Aorta (tissue), 5 donors: ENCODE data around the gene SLIT1. TPM values are rescaled to one million over a fixed set of nuclear protein-coding genes. Genes with fewer than 3 reads are reported as not detected.

ENCODE experiments used
- ATAC-seq: fragments of 200-7000 bp; cut with Tn5 transposase; one replicate; pipeline ENCODE4 v1.9.1; 2022; ENCODE audit warnings: moderate library complexity; ENCODE audit not compliant: low FRiP score
- DNase-seq, 2 donors: peaks; one replicate each; pipeline ENCODE4 v3.0.0-alpha.2; 2020
- H3K27ac ChIP-seq, 2 donors: one replicate each; pipeline ENCODE4 v1.5.1; 2013; ENCODE audit warnings: low read length in 2 of 2, mild to moderate bottlenecking in 2 of 2, moderate library complexity in 2 of 2, control low read depth in 1 of 2, inconsistent platforms in 1 of 2, low read depth in 1 of 2
- H3K27me3 ChIP-seq, 2 donors: one replicate each; pipeline ENCODE4 v1.6.1; 2013; ENCODE audit warnings: control low read depth in 1 of 2, low read length in 1 of 2, mild to moderate bottlenecking in 1 of 2, moderate library complexity in 1 of 2; ENCODE audit not compliant: insufficient read depth in 2 of 2, control insufficient read depth in 1 of 2
- H3K36me3 ChIP-seq, 2 donors: one replicate each; pipeline ENCODE4 v1.6.1; 2013; ENCODE audit warnings: control low read depth in 1 of 2, low read length in 1 of 2, mild to moderate bottlenecking in 1 of 2; ENCODE audit not compliant: insufficient read depth in 2 of 2, control insufficient read depth in 1 of 2
- H3K4me1 ChIP-seq, 2 donors: one replicate each; pipeline ENCODE4 v1.6.1; 2013; ENCODE audit warnings: low read length in 2 of 2, control low read depth in 1 of 2, mild to moderate bottlenecking in 1 of 2, moderate library complexity in 1 of 2; ENCODE audit not compliant: insufficient read depth in 2 of 2, control insufficient read depth in 1 of 2
- H3K4me3 ChIP-seq, 2 donors: one replicate each; pipeline ENCODE4 v1.5.1; 2013; ENCODE audit warnings: low read length in 2 of 2, control low read depth in 1 of 2, mild to moderate bottlenecking in 1 of 2
- H3K9me3 ChIP-seq: one replicate; pipeline ENCODE4 v1.6.1; 2013; ENCODE audit warnings: mild to moderate bottlenecking, low read length; ENCODE audit not compliant: control insufficient read depth
- WGBS, 2 donors: extraction: QIAGEN DNeasy Blood & Tissue Kit; methylation state at CpG; one replicate each; pipeline ENCODE4 v1.1.7; 2013; 5-methylcytosine and 5-hydroxymethylcytosine counted together
- intact Hi-C, 2 donors: fragments of 100-400 bp; cut with DNase I; formaldehyde crosslinking; loops; one replicate each; pipeline versions ENCODE4 v1.14.2 to v1.15.0; 2022
- polyA plus RNA-seq, 2 donors: library from polyadenylated mRNA; stranded (reverse); fragments of 200-250 nt; gene quantifications; one replicate each; pipeline ENCODE4 v1.2.3, GENCODE V29; 2013
- total RNA-seq, 2 donors: library from RNA; stranded (reverse); fragmentation: NEBNext Ultra II Directional; extraction: Animal tissue kit (Norgen Biotek cat#: 25700); gene quantifications; one replicate each; pipeline ENCODE4 v1.2.1, GENCODE V29; 2021
- donor health status: healthy with polysubstance abuse.
- donor health status: Bipolar disorder and iron deficiency.
- donor health status: DM: no; HTN: no; CAD: no.
- donor health status: DM: no; HTN: no; CAD: no.
- donor health status: DM: yes; HTN: yes; CAD: no.

Gene SLIT1
- total and polyA plus RNA-seq, 4 donors = 0.13 to 0.42 (median 0.22) TPM

DNA sequence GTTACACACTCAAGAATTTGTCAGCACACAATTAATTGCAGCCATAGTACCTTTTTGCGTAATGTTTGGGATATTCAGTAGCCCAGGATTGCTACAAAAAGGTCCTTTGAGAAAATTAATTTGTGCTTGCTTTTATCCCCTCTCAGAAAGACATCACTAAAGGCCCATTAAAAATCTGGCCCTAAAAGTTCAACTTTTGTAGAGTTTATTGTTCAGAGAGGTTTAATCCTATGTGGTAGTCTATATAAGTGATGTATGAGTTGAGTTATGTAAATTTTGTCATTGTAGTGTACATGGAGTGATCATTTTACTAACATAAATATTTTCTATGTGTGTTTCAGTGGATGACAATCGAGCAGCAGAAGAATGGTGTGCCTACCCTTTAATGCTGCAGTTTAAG, 227.7 kb downstream of the SLIT1 start:
- Histone ChIP-seq H3K27ac (no peak overlapping the region), H3K9me3 (no peaks in the 10 kb centered on the region), H3K4me3 (no peak overlapping the region), H3K36me3 (peaks cover 7 to 8% of the 10 kb centered on the region in 2 donors), H3K4me1 (no peaks in the 10 kb centered on the region), H3K27me3 (no peaks in the 10 kb centered on the region)
- DNase-seq = no peak
- intact Hi-C loops = no loop called here
- 92 to 96% methylated on average over 2 of the region's 2 CpGs for WGBS, 2 donors
- ATAC-seq = no peak

DNA sequence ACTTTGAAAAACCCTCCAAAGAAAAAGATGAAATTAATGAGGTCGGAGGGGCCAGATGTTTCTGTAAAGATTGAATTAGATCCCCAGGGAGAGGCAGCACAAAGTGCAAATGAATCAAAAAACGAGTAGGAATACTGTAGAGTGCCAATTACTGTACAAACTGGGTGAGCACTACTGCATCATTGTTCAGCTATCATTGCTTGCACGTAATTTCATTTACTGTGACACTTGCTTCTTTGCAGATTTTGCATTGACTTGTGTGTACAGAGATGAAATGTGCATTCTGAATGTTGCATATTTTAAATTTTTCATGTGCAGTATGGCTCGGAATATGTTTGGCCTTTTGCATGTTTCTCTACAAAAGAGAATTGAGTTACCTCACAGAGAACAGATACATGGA, 230.0 kb downstream of the SLIT1 start:
- intact Hi-C loops = no loop called here
- WGBS, 2 donors = 61 to 66% methylated on average over 4 of the region's 4 CpGs
- Histone ChIP-seq H3K4me1 (no peaks in the 10 kb centered on the region), H3K36me3 (peaks cover 7 to 8% of the 10 kb centered on the region in 2 donors), H3K27me3 (no peaks in the 10 kb centered on the region), H3K9me3 (no peaks in the 10 kb centered on the region), H3K4me3 (no peak overlapping the region), H3K27ac (no peak overlapping the region)
- DNase-seq = no peak
- ATAC-seq = no peak

DNA sequence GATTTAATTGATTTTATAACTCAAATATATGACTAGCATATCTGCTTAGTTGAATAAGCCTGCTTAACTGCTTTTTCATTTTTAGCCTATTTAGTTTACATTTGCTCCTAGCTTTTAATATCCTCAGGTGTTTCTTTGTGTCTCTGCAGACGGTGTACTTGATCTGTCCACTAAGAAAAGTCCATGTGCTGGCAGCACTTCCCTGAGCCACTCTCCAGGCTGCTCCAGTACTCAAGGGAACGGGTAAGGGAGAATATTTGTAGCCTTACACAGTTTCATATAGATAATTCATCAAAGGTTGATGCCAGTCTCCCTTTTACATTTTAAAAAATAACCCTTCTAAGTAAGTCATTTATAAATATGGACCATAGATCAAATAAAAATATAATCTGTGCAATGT, 233.8 kb downstream of the SLIT1 start:
- no peaks in the 10 kb centered on the region for H3K27me3 ChIP-seq
- no peak overlapping the region for H3K27ac ChIP-seq
- H3K36me3 ChIP-seq = peaks cover 7 to 8% of the 10 kb centered on the region in 2 donors
- DNase-seq (no peak), ATAC-seq (no peak)
- intact Hi-C loops = no loop called here
- H3K9me3 ChIP-seq = no peaks in the 10 kb centered on the region
- WGBS, 2 donors = 73 to 76% methylated on average over 2 of the region's 2 CpGs
- no peak overlapping the region for H3K4me3 ChIP-seq
- H3K4me1 ChIP-seq = no peaks in the 10 kb centered on the region

DNA sequence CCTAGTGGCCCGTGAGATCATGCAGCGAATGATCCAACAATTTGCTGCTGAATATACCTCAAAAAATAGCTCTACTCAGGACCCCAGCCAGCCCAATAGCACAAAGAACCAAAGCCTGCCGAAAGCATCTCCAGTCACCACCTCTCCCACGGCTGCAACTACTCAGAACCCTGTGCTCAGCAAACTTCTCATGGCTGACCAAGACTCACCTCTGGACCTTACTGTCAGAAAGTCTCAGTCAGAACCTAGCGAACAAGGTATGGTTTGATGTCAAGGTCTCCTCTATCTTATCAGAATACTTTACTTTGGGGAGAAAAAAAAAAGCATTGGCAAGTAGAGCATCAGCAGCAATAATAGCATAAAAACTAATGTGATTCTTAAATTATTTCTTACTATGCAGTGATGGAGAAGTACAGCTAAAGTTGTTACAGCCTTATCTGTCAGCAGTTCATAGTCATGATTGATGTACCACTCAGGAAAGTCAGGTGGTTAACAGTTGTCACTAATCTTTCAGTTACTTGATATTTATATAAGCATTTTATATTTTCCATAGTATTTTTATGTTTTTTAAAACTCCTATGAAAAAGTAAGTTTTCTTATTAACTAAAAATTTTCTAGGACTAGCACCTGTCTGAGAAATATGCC, 236.6 kb downstream of the SLIT1 start:
- 89 to 91% methylated on average over 5 of the region's 5 CpGs for WGBS, 2 donors
- DNase-seq (no peak), ATAC-seq (no peak)
- Histone ChIP-seq H3K4me3 (no peak overlapping the region), H3K4me1 (no peaks in the 10 kb centered on the region), H3K9me3 (no peaks in the 10 kb centered on the region), H3K27me3 (no peaks in the 10 kb centered on the region), H3K27ac (no peak overlapping the region), H3K36me3 (no peaks in the 10 kb centered on the region)
- intact Hi-C loops = no loop called here

Other genes with a start within 250 kb of the SLIT1 start
- gene ARHGAP19, start 106.7 kb upstream of the SLIT1 start, total RNA-seq = 1 to 10 TPM; 9.0 to 9.4 TPM
- 10 to 100 TPM in 1 of 2 donors, 1 to 10 TPM in 1; 1.8 to 12.8 TPM for gene ARHGAP19, start 106.7 kb upstream of the SLIT1 start, polyA plus RNA-seq
- gene FRAT1, start 133.3 kb upstream of the SLIT1 start, total RNA-seq = 1 to 10 TPM; 2.4 to 4.5 TPM
- gene FRAT1, start 133.3 kb upstream of the SLIT1 start, polyA plus RNA-seq = 1 to 10 TPM; 1.5 TPM
- 1 to 10 TPM; 5.5 to 8.6 TPM for gene FRAT2, start 148.8 kb upstream of the SLIT1 start, total RNA-seq
- 1 to 10 TPM; 3.0 to 7.0 TPM for gene FRAT2, start 148.8 kb upstream of the SLIT1 start, polyA plus RNA-seq
- gene RRP12, start 215.4 kb upstream of the SLIT1 start, total RNA-seq = 10 to 100 TPM; 25.1 to 31.9 TPM
- gene RRP12, start 215.4 kb upstream of the SLIT1 start, polyA plus RNA-seq = 10 to 100 TPM in 1 of 2 donors, 1 to 10 TPM in 1; 6.4 to 10.7 TPM
- gene PGAM1, start 240.2 kb upstream of the SLIT1 start, total RNA-seq = 100 to 1,000 TPM; 145 to 148 TPM
- gene PGAM1, start 240.2 kb upstream of the SLIT1 start, polyA plus RNA-seq = 100 to 1,000 TPM; 134 to 189 TPM